ENCODE measurements around the gene ZNF547. TPM values are rescaled to one million over a fixed set of nuclear protein-coding genes. Genes with fewer than 3 reads are reported as not detected.

Gene ZNF547
- total and polyA plus RNA-seq, 2 of the 8 experiments (the other 6 are each of a cell fraction or from before 2014, with no cell fraction given): 1.1 to 2.1 TPM

DNA sequence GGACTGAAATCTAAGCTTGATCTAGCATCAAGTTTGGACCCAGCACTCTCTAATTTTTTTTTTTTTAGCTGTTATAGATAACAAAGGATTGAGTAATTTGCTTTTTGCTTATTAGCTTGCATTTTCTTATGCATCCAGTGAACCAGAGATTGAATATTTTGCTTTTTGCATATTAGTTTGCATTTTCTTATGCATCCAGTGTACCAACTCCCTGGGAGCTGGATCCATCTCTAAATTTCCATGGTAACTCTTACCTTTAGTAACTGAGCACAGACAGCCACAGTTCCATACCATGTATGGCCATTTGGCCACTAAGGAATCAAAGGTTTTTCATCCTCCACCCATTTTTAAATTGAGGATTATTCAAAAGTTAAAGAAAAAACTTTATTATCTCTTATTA lies 17.6 kb downstream of the ZNF547 start (continued):
- TF ChIP-seq RFX5 (IDR thresholded peaks at IDR 0.05; ENCODE audit: borderline replicate concordance, low read depth, low read length): no peak

Data from H1 (cell line).